CD4-positive, alpha-beta T cell (primary cell): ENCODE measurements around the gene USO1. TPM values are rescaled to one million over a fixed set of nuclear protein-coding genes. Genes with fewer than 3 reads are reported as not detected.

Experiments
- ATAC-seq: fragments of 200-7000 bp; cut with Tn5 transposase; one replicate; pipeline ENCODE4 v1.10.0; 2022; ENCODE audit warnings: mild to moderate bottlenecking; ENCODE audit not compliant: poor library complexity
- CTCF ChIA-PET: fragments of 350-600 bp; sonication (Branson Sonifier 250); formaldehyde crosslinking; loops from one replicate; lab custom pipeline; 2021; ENCODE audit warnings: antibody characterized with exemption, inconsistent platforms; lab: Charles Lee
- POLR2A ChIA-PET: fragments of 350-600 bp; sonication (Branson Sonifier 250); formaldehyde crosslinking; loops from one replicate; lab custom pipeline; 2021; ENCODE audit warnings: antibody characterized with exemption, inconsistent platforms; lab: Charles Lee
- DNase-seq, 14 experiments: peaks; one replicate each; pipeline ENCODE4 v3.0.0-alpha.2; 2013 to 2020; ENCODE audit warnings: mixed read lengths in 2 of 14
- H3K27ac ChIP-seq, 2 donors: one replicate each; pipeline versions ENCODE4 v1.5.1 to v1.7.0; 2013; ENCODE audit warnings: low read length in 2 of 2, low read depth in 1 of 2, mild to moderate bottlenecking in 1 of 2
- H3K27me3 ChIP-seq, 2 experiments: 1 replicate in 1 of 2; 2 replicates in 1 of 2; pipeline versions ENCODE4 v1.6.1 to v1.7.0; 2013; ENCODE audit warnings: low read length in 2 of 2, control low read depth in 1 of 2, mild to moderate bottlenecking in 1 of 2, moderate library complexity in 1 of 2; ENCODE audit not compliant: insufficient read depth in 2 of 2, control insufficient read depth in 1 of 2
- H3K36me3 ChIP-seq: one replicate; pipeline ENCODE4 v1.6.1; 2013; ENCODE audit warnings: low read length, control low read depth; ENCODE audit not compliant: insufficient read depth
- H3K4me1 ChIP-seq: one replicate; pipeline ENCODE4 v1.6.1; 2013; ENCODE audit warnings: low read length, control low read depth; ENCODE audit not compliant: insufficient read depth
- H3K4me3 ChIP-seq: one replicate; pipeline ENCODE4 v1.5.1; 2013; ENCODE audit warnings: mild to moderate bottlenecking, low read length, moderate library complexity
- H3K9me3 ChIP-seq, 2 experiments: 1 replicate in 1 of 2; 2 replicates in 1 of 2; pipeline versions ENCODE4 v1.6.1 to v1.7.0; 2013; ENCODE audit warnings: low read length in 2 of 2, mild to moderate bottlenecking in 2 of 2, control low read depth in 1 of 2, moderate library complexity in 1 of 2; ENCODE audit not compliant: control insufficient read depth in 1 of 2, insufficient read depth in 1 of 2
- H3K27ac Mint-ChIP-seq: one replicate; pipeline ENCODE4 v1.8.0; 2020; ENCODE audit warnings: mixed read lengths
- H3K27me3 Mint-ChIP-seq: one replicate; pipeline ENCODE4 v1.8.0; 2021; ENCODE audit warnings: mixed read lengths
- H3K36me3 Mint-ChIP-seq: one replicate; pipeline ENCODE4 v1.8.0; 2021; ENCODE audit warnings: low read depth, mixed read lengths
- H3K4me1 Mint-ChIP-seq: one replicate; pipeline ENCODE4 v1.8.0; 2021; ENCODE audit warnings: low read depth, mixed read lengths
- H3K4me3 Mint-ChIP-seq: one replicate; pipeline ENCODE4 v1.8.0; 2020; ENCODE audit warnings: mild to moderate bottlenecking, mixed read lengths
- H3K9me3 Mint-ChIP-seq: one replicate; pipeline ENCODE4 v1.8.0; 2020; ENCODE audit warnings: mixed read lengths
- intact Hi-C, 2 experiments: fragments of 100-400 bp; cut with DNase I in 1 of 2; cut with micrococcal nuclease in 1 of 2; formaldehyde crosslinking; loops; one replicate each; pipeline versions ENCODE4 v1.15.1 to v1.9.0; 2023 to 2025; cut with DNase I, micrococcal nuclease
- total RNA-seq, 174 experiments: library from RNA in 2 of 174; stranded (reverse) in 2 of 174; gene quantifications; one replicate each; pipeline ENCODE4 v1.2.3 and lab custom pipeline; 2021 to 2026
- TF ChIP-seq, protein P1 (sequence below): fragments of 200-600 bp; IDR thresholded peaks from one replicate; pipeline ENCODE4 v1.8.0; 2022; ENCODE audit warnings: antibody characterized with exemption, mild to moderate bottlenecking

USO1 gene
- total RNA-seq, 2 experiments from 2014 or later = 10.5 to 10.9 TPM

DNA sequence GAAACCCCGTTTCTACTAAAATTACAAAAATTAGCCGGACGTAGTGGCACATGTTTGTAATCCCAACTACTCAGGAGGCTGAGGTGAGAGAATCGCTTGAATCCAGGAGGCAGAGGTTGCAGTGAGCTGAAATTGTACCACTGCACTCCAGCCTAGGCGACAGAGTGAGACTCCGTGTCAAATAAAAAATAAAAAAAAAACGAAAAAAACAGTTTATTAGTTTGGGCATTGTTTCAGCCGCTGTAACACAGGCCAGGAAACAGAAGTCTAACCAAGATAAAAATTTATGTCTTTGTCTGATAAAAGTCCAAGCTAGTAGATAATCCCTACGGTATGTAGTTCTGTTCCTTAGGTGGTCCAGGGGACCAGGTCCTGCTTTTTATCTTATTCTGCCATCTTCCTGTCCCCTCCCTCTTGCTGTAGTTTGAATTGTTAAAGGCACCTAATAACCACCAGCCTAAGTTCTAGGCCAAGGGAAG is 21.4 kb downstream of the USO1 start:
- Histone ChIP-seq H3K27me3 (no peaks in the 10 kb centered on the region), H3K4me3 (no peak overlapping the region), H3K9me3 (no peaks in the 10 kb centered on the region), H3K27ac (no peak overlapping the region), H3K4me1 (no peaks in the 10 kb centered on the region), H3K36me3 (peaks cover 5% of the 10 kb centered on the region)
- no peaks in the 10 kb centered on the region for H3K9me3 Mint-ChIP-seq
- no peaks in the 10 kb centered on the region for H3K27me3 Mint-ChIP-seq
- ChIA-PET CTCF (interaction anchor here (1.3 kb wide), 1 partner anchor 232 kb away, joined by 3 read pairs; no protein-coding TSS in a partner anchor), POLR2A (no interaction called here)
- DNase-seq (no peak), ATAC-seq (no peak)
- H3K4me1 Mint-ChIP-seq = peaks cover 28% of the 10 kb centered on the region
- no peak overlapping the region for H3K4me3 Mint-ChIP-seq
- H3K27ac Mint-ChIP-seq = no peak overlapping the region
- peaks cover 15% of the 10 kb centered on the region for H3K36me3 Mint-ChIP-seq
- TF ChIP-seq, protein P1, sequence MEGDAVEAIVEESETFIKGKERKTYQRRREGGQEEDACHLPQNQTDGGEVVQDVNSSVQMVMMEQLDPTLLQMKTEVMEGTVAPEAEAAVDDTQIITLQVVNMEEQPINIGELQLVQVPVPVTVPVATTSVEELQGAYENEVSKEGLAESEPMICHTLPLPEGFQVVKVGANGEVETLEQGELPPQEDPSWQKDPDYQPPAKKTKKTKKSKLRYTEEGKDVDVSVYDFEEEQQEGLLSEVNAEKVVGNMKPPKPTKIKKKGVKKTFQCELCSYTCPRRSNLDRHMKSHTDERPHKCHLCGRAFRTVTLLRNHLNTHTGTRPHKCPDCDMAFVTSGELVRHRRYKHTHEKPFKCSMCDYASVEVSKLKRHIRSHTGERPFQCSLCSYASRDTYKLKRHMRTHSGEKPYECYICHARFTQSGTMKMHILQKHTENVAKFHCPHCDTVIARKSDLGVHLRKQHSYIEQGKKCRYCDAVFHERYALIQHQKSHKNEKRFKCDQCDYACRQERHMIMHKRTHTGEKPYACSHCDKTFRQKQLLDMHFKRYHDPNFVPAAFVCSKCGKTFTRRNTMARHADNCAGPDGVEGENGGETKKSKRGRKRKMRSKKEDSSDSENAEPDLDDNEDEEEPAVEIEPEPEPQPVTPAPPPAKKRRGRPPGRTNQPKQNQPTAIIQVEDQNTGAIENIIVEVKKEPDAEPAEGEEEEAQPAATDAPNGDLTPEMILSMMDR = no peak
- intact Hi-C loops = no loop called here

DNA sequence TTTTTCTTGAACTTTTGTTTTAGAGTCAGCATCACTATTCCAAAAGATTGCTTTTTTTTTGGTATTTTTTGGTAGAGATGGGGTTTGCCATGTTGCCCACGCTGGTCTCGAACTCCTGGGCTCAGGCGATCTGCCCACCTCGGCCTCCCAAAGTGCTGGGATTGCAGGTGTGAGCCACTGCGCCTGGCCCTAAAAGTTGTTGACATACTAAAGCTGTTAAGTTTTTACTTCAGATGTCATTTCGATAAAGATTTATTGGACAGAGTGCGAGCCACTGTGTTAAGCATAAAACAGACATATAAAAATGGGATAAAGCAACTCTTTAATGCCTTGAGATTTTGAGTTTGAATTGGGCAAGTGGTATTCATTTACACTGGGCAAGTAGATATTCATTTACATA is 28.3 kb downstream of the USO1 start:
- H3K4me3 ChIP-seq = no peak overlapping the region

DNA sequence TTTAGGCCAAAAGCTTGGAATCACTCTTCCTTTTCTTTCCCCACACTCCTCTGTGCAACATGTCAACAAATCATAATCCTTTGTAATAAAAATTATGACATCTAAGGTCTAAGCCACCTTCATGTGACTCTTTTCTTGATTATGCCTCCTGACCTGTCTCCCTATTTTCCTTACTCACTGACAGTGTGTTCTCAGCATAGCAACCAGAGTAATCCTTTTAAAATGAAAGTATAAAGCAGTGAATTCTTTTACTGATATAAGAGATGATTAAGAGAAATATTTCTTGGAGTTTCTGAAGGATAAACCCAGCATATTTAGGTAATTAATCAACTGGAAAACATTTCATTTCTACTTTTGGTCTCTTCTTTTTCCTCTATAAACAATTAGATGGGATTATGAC is 44.7 kb downstream of the USO1 start:
- Mint-ChIP-seq H3K36me3 (peaks cover 80% of the 10 kb centered on the region), H3K27me3 (no peaks in the 10 kb centered on the region), H3K27ac (no peak overlapping the region), H3K4me3 (no peak overlapping the region), H3K4me1 (peaks cover 4% of the 10 kb centered on the region), H3K9me3 (no peaks in the 10 kb centered on the region)
- ChIA-PET CTCF (interaction anchor here (1.0 to 1.3 kb wide), 2 partner anchors 14 to 45 kb away, joined by 3 to 5 read pairs; partner anchors contain the start of gene USO1), POLR2A (no interaction called here)
- TF ChIP-seq, protein P1 = no peak
- H3K27ac ChIP-seq = no peak overlapping the region
- H3K9me3 ChIP-seq = no peaks in the 10 kb centered on the region
- H3K36me3 ChIP-seq = peaks cover 42% of the 10 kb centered on the region
- no peak overlapping the region for H3K4me3 ChIP-seq
- ATAC-seq (no peak), DNase-seq (no peak)
- intact Hi-C loops = no loop called here
- no peaks in the 10 kb centered on the region for H3K27me3 ChIP-seq
- H3K4me1 ChIP-seq = no peaks in the 10 kb centered on the region

More for the DNA sequence above, 28.3 kb downstream of the USO1 start:
- no peaks in the 10 kb centered on the region for H3K27me3 Mint-ChIP-seq
- intact Hi-C loops = no loop called here
- ChIA-PET CTCF (interaction anchor here (1.0 kb wide), 1 partner anchor 29 kb away, joined by 4 read pairs; the partner anchor contains the start of gene USO1), POLR2A (no interaction called here)
- TF ChIP-seq, protein P1 = no peak
- no peaks in the 10 kb centered on the region for H3K9me3 ChIP-seq
- no peaks in the 10 kb centered on the region for H3K4me1 ChIP-seq
- no peaks in the 10 kb centered on the region for H3K27me3 ChIP-seq
- DNase-seq (no peak), ATAC-seq (no peak)
- H3K9me3 Mint-ChIP-seq = no peaks in the 10 kb centered on the region
- H3K27ac ChIP-seq = no peak overlapping the region
- H3K4me3 Mint-ChIP-seq = no peak overlapping the region
- H3K4me1 Mint-ChIP-seq = peaks cover 5% of the 10 kb centered on the region
- H3K36me3 ChIP-seq = peaks cover 25% of the 10 kb centered on the region
- H3K36me3 Mint-ChIP-seq = peaks cover 40% of the 10 kb centered on the region
- no peak overlapping the region for H3K27ac Mint-ChIP-seq
